Activated T-cell treated with anti-CD3 and anti-CD28 coated beads for 4 hours (primary cell): Measurements from ENCODE around the gene PRPF4.
A peak's percentile ranks its signal among the peaks of the same experiment; 100 is the strongest.

Source experiments
- DNase-seq: peaks from one replicate; pipeline ENCODE4 v3.0.0-alpha.2; 2020

Gene PRPF4

GRCh38 chr9:113315231-113315630 lies 39.8 kb downstream of the PRPF4 start:
- no peak for DNase-seq

- no peak for DNase-seq
Measured at GRCh38 chr9:113316030-113316429, 40.6 kb downstream of the PRPF4 start.

GRCh38 chr9:113317777-113318176 lies 42.3 kb downstream of the PRPF4 start:
- no peak for DNase-seq

DNA sequence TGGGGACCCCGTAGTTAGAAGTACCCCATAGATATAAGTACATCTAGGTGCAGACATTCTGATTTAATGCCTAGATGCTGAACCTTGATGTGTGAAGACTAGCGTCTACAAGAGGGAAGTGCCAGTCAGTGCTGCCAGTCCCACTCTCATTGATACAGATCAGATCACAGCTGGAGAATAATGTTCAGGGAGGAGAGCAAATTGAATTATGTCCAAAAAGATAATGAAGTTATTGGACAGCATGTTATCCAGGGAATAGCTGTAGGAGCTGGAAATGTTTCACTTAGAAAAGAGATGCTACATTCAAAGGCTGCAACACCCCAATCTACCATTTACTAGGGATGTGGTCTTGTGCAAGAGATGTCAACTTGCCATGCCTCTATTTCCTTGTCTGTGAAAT lies 43.6 kb downstream of the PRPF4 start:
- DNase-seq: no peak

DNA sequence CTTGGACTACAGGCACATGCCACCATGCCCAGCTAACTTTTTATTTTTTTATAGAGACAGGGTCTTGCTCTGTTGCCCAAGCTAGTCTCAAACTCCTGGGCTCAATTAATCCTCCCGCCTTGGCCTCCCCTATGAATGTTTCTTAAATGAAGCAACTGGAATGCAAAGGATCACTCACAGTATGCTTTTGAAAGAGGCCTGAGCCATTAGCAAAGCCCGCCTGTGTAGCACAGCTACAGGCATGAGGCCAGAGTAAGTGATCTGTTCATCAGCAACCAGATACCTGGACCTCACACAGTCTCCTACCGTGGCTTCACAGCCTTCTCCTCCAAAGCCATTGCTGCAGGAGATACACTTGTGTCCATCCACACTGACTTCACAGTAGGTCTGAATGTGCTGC lies 44.6 kb downstream of the PRPF4 start:
- DNase-seq: no peak

- no peak for DNase-seq
Measured at GRCh38 chr9:113322671-113323070, 47.2 kb downstream of the PRPF4 start.

DNA sequence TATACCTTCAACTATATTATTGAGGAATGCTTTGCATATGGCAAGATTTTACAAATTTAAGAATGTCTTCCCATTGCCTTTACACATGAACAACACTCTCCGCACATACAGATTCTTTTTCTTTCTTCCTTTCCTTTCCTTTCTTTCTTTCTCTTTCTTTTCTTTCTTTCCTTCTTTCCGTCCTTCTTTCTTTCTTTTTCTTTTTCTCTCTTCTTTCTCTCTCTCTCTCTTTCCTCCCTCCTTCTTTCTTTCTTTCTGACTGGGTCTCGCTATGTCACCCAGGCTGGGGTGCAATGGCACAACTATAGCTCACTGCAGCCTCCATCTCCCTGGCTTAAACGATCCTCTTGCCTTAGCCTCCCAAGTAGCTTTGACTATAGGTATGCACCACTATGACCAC lies 50.8 kb downstream of the PRPF4 start:
- DNase-seq: no peak

DNA sequence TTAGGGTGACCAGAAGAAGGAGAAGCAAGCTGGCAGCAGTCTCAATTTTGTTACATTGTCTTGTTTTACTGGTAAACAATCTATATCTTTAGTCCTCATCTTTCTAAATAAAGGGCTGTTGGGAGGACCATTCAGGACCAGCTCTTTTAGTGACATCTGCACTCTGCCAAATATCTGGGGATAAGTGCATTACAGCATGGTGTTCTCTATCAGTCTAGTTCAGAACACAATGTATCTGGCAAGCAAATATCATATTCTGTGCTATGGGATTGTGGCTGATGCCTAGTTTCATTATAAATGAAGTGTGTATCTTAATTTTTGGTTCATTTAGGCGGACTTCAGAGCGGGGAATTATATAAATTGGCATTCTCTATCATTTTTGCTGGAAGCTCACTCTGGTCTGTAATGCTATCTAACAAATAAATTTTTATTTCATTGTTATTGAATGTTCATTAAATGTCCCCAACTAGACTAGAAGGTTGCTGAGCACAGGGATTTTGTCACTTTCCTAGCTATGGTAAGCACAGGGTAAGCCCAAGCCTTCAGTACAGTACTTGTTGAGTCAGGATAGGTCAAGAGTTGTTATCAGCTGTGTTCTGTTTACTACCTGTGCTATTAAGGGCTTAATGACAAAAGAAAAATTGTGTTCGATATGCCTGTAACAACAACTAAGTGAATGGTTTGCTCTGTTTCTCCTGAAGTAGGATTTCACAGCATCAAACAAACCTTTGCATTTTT lies 52.8 kb downstream of the PRPF4 start:
- DNase-seq: no peak

DNA sequence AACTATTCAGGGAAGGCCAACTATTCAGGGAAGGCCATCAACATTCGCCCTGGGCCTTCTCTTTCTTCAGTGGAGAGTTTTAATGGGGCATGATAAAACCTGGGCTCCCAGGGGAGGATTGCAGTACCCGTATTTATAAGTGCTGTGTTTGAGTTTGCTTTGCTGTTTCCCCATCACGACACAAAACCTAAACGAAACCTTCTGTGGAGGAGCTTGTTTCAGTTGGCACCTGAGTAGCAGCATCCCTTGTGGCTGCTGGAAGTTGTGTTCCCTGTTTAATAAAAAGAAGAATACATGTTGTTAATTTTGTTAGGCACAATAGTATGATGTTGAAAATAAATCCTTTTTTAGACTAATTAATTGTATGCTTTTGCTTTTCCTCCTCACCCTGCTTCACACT lies 56.3 kb downstream of the PRPF4 start:
- DNase-seq: no peak

DNA sequence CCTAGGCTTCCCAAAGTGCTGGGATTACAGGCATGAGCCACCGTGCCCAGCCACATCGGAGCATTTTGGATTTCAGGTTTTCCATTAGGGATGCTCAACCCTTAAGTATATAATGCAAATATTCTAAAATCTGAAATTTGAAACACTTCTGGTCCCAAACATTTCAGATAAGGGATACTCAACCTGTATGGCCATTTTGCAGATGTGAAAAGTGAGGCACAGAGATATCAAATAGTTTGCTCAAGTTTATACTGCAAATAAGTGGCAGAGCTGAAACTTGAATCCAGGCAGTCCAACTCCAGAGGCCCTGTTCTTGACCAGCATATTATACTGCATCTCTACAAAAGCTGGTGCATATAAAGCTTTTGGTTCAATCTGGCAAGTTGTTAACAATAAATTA lies 62.3 kb downstream of the PRPF4 start:
- no peak for DNase-seq

- DNase-seq: peak; percentile 71
Measured at GRCh38 chr9:113340011-113340699, 64.7 kb downstream of the PRPF4 start, which contains the start of gene WDR31. Gene WDR31, minus strand, starts transcription at chr9:113340275. Its CDS starts 8,253 bp downstream, at chr9:113332022.

DNA sequence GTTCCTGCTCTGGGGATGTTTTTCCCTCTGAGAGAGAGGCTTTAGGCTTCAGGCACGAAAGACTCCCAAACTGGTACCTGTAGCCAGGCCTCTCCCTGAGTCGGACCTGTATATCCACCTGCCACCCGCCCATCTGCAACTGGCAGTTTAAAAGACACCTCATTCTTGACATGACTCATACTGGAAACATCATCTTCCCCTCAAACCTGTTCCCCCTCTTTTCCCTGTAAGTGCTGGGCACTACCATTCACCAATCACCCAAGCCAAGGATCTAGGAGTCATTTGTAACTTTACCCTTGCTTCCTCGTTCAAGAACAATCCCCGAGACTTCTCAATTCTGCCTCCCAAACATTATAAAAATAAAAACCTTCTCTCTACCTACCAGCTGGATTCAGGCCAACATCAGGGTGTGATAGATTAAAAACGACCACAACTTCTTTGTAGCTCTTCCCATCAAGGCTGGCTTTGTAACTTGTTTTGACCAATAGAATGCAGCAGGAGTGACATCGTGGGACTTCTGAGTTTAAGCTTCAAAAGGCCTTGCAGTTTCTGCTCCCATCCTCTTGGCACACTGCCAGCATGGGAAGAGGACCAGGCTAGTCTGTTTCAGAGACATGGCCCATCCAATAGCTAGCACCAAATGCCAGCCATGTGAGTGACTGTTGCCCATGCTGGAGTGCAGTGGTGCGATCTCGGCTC lies 66.4 kb downstream of the PRPF4 start:
- DNase-seq: no peak
